ENCODE results near the gene UBC. TPM values are rescaled to one million over a fixed set of nuclear protein-coding genes. Genes with fewer than 3 reads are reported as not detected.

The UBC gene
- total and polyA plus RNA-seq, 9 of the 15 experiments (the other 6 are each of a cell fraction or from before 2014, with no cell fraction given) = 533 to 1,153 (median 813) TPM

DNA sequence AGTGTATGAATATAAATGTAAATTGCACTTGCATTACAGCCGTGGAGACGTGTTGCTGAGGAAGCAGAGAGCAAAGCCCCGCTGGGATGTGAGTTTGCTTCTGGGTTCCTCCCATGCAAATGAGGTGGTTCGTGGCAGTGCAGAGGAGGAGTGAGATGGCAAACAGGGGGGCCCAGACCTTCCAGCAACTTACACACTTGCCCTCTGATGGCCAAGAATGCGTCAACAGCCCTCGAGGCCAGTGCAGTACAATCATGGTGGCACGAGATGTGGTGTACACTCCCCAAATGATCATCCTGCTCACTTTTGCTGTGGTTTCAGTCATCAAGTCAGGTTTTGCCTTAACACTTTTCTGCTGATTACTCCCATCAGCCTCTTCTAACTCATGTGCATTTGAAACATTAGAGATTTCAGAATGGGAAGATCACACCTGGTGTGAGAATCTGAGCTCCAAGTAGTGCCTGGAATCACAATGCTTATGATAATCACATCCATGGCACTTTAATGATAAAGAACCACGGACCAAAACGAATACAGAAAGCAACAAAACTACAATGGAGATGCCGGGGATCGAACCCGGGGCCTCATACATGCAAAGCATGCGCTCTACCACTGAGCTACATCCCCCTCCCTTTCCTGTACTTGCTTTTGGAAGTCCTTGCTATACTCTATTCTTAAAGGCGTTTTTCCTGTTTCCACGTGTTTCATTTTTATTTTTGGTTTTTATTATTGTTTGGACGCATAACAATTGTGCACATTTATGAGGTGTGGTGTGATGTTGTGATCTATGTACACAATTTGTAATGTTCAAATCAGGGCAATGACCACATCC is 7.0 kb upstream of the UBC start (continued):
- TF ChIP-seq, protein P1, sequence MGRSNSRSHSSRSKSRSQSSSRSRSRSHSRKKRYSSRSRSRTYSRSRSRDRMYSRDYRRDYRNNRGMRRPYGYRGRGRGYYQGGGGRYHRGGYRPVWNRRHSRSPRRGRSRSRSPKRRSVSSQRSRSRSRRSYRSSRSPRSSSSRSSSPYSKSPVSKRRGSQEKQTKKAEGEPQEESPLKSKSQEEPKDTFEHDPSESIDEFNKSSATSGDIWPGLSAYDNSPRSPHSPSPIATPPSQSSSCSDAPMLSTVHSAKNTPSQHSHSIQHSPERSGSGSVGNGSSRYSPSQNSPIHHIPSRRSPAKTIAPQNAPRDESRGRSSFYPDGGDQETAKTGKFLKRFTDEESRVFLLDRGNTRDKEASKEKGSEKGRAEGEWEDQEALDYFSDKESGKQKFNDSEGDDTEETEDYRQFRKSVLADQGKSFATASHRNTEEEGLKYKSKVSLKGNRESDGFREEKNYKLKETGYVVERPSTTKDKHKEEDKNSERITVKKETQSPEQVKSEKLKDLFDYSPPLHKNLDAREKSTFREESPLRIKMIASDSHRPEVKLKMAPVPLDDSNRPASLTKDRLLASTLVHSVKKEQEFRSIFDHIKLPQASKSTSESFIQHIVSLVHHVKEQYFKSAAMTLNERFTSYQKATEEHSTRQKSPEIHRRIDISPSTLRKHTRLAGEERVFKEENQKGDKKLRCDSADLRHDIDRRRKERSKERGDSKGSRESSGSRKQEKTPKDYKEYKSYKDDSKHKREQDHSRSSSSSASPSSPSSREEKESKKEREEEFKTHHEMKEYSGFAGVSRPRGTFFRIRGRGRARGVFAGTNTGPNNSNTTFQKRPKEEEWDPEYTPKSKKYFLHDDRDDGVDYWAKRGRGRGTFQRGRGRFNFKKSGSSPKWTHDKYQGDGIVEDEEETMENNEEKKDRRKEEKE (IDR thresholded peaks at IDR 0.05; ENCODE audit: borderline replicate concordance in 1 of 2, control insufficient read depth in 1 of 2, low read depth in 2 of 2, low read length in 1 of 2) = no peak
- TF ChIP-seq STAT5A (IDR thresholded peaks at IDR 0.05; ENCODE audit: borderline replicate concordance, low read length) = no peak; the same call in 1 of the 2 replicates
- TF ChIP-seq SREBF1 (IDR thresholded peaks at IDR 0.05; ENCODE audit: borderline replicate concordance, low read depth, low read length) = no peak
- TF ChIP-seq, protein P2, sequence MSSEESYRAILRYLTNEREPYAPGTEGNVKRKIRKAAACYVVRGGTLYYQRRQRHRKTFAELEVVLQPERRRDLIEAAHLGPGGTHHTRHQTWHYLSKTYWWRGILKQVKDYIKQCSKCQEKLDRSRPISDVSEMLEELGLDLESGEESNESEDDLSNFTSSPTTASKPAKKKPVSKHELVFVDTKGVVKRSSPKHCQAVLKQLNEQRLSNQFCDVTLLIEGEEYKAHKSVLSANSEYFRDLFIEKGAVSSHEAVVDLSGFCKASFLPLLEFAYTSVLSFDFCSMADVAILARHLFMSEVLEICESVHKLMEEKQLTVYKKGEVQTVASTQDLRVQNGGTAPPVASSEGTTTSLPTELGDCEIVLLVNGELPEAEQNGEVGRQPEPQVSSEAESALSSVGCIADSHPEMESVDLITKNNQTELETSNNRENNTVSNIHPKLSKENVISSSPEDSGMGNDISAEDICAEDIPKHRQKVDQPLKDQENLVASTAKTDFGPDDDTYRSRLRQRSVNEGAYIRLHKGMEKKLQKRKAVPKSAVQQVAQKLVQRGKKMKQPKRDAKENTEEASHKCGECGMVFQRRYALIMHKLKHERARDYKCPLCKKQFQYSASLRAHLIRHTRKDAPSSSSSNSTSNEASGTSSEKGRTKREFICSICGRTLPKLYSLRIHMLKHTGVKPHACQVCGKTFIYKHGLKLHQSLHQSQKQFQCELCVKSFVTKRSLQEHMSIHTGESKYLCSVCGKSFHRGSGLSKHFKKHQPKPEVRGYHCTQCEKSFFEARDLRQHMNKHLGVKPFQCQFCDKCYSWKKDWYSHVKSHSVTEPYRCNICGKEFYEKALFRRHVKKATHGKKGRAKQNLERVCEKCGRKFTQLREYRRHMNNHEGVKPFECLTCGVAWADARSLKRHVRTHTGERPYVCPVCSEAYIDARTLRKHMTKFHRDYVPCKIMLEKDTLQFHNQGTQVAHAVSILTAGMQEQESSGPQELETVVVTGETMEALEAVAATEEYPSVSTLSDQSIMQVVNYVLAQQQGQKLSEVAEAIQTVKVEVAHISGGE (CRISPR knock-in tag; IDR thresholded peaks at IDR 0.05) = no peak
- TF ChIP-seq RBM25 (IDR thresholded peaks at IDR 0.05; ENCODE audit: low read depth, low read length, severe bottlenecking) = no peak
- TF ChIP-seq, protein P3, sequence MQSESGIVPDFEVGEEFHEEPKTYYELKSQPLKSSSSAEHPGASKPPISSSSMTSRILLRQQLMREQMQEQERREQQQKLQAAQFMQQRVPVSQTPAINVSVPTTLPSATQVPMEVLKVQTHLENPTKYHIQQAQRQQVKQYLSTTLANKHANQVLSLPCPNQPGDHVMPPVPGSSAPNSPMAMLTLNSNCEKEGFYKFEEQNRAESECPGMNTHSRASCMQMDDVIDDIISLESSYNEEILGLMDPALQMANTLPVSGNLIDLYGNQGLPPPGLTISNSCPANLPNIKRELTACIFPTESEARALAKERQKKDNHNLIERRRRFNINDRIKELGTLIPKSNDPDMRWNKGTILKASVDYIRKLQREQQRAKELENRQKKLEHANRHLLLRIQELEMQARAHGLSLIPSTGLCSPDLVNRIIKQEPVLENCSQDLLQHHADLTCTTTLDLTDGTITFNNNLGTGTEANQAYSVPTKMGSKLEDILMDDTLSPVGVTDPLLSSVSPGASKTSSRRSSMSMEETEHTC (IDR thresholded peaks at IDR 0.05) = no peak
- TF ChIP-seq, protein P4, sequence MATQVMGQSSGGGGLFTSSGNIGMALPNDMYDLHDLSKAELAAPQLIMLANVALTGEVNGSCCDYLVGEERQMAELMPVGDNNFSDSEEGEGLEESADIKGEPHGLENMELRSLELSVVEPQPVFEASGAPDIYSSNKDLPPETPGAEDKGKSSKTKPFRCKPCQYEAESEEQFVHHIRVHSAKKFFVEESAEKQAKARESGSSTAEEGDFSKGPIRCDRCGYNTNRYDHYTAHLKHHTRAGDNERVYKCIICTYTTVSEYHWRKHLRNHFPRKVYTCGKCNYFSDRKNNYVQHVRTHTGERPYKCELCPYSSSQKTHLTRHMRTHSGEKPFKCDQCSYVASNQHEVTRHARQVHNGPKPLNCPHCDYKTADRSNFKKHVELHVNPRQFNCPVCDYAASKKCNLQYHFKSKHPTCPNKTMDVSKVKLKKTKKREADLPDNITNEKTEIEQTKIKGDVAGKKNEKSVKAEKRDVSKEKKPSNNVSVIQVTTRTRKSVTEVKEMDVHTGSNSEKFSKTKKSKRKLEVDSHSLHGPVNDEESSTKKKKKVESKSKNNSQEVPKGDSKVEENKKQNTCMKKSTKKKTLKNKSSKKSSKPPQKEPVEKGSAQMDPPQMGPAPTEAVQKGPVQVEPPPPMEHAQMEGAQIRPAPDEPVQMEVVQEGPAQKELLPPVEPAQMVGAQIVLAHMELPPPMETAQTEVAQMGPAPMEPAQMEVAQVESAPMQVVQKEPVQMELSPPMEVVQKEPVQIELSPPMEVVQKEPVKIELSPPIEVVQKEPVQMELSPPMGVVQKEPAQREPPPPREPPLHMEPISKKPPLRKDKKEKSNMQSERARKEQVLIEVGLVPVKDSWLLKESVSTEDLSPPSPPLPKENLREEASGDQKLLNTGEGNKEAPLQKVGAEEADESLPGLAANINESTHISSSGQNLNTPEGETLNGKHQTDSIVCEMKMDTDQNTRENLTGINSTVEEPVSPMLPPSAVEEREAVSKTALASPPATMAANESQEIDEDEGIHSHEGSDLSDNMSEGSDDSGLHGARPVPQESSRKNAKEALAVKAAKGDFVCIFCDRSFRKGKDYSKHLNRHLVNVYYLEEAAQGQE (IDR thresholded peaks at IDR 0.05; ENCODE audit: borderline replicate concordance) = no peak
- TF ChIP-seq, protein P4 (CRISPR knock-in tag; IDR thresholded peaks at IDR 0.05; ENCODE audit: low read depth) = no peak
- TF ChIP-seq BMI1 (IDR thresholded peaks at IDR 0.05; ENCODE audit: low read length) = no peak

Measured in K562 (cell line).